HCT116 (cell line): ENCODE measurements around the gene HECW1.

ENCODE experiments used
- EZH2 ChIP-seq: fragments of 200-600 bp; sonication (generic); IDR thresholded peaks from 2 replicates; pipeline ENCODE4 v1.6.1; 2017; ENCODE audit warnings: antibody characterized with exemption, mixed run types
- EZH2phosphoT487 ChIP-seq: fragments of 200-600 bp; IDR thresholded peaks from 2 replicates; pipeline ENCODE4 v1.6.1; 2018; ENCODE audit warnings: antibody characterized with exemption, borderline replicate concordance
- MAX ChIP-seq: IDR thresholded peaks from 2 replicates; pipeline ENCODE4 v1.6.1; 2012
- POLR2A ChIP-seq: IDR thresholded peaks from 2 replicates; pipeline ENCODE4 v1.7.0; 2011; ENCODE audit warnings: borderline replicate concordance; ENCODE audit not compliant: insufficient read depth, insufficient read length; ENCODE audit errors: extremely low read depth
- POLR2AphosphoS5 ChIP-seq: IDR thresholded peaks from 2 replicates; pipeline ENCODE4 v1.6.1; 2011; ENCODE audit warnings: mild to moderate bottlenecking, low read depth, low read length, moderate library complexity
- REST ChIP-seq: IDR thresholded peaks from 2 replicates; pipeline ENCODE4 v1.6.1; 2012; ENCODE audit warnings: low read depth
- SRF ChIP-seq: IDR thresholded peaks from 2 replicates; pipeline ENCODE4 v1.6.1; 2012; ENCODE audit warnings: low read depth
- TCF7L2 ChIP-seq: IDR thresholded peaks from 2 replicates; pipeline ENCODE4 v1.7.0; 2011; ENCODE audit warnings: borderline replicate concordance, inconsistent platforms; ENCODE audit not compliant: insufficient read depth, insufficient read length; ENCODE audit errors: extremely low read depth
- YY1 ChIP-seq: IDR thresholded peaks from 2 replicates; pipeline ENCODE4 v1.6.1; 2011; ENCODE audit warnings: low read length, low read depth, moderate library complexity, mild to moderate bottlenecking; ENCODE audit not compliant: insufficient replicate concordance; ENCODE audit errors: extremely low read depth
- ZFX ChIP-seq: fragments of 450-650 bp; IDR thresholded peaks from 2 replicates; pipeline ENCODE4 v1.6.1; 2017
- TF ChIP-seq, protein P1 (sequence below), 3 experiments: fragments of 200-600 bp in 1 of 3; sonication (generic) in 1 of 3; IDR thresholded peaks in 2 of 3; conservative IDR thresholded peaks in 1 of 3; 2 replicates each; pipeline ENCODE4 v1.5.1; 2012 to 2017; ENCODE audit warnings: low read depth in 2 of 3, low read length in 2 of 3, antibody characterized with exemption in 1 of 3, borderline replicate concordance in 1 of 3, control low read depth in 1 of 3, mild to moderate bottlenecking in 1 of 3, mixed read lengths in 1 of 3, mixed run types in 1 of 3, moderate library complexity in 1 of 3; ENCODE audit not compliant: insufficient read depth in 1 of 3

DNA sequence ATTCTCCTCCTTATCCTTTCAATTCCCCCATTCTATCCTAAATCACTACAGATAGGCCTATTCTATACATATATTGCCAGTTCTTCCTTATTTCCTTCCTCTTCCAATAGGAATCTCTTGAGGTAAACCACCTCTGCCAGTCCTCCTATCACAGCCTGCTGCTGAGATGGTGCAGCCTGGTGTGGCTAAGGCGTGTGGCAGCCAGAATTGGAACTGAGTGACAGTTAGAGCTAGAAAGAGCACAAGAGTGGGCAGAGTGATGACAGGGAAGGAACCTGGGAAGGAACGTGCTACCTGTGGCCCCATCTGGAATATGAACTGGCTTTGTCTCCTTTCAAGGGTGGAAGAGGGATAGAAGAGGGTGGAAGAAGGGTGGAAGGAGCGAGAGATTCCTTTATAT lies 187.7 kb downstream of the HECW1 start:
- TF ChIP-seq, protein P1, sequence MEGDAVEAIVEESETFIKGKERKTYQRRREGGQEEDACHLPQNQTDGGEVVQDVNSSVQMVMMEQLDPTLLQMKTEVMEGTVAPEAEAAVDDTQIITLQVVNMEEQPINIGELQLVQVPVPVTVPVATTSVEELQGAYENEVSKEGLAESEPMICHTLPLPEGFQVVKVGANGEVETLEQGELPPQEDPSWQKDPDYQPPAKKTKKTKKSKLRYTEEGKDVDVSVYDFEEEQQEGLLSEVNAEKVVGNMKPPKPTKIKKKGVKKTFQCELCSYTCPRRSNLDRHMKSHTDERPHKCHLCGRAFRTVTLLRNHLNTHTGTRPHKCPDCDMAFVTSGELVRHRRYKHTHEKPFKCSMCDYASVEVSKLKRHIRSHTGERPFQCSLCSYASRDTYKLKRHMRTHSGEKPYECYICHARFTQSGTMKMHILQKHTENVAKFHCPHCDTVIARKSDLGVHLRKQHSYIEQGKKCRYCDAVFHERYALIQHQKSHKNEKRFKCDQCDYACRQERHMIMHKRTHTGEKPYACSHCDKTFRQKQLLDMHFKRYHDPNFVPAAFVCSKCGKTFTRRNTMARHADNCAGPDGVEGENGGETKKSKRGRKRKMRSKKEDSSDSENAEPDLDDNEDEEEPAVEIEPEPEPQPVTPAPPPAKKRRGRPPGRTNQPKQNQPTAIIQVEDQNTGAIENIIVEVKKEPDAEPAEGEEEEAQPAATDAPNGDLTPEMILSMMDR (IDR thresholded peaks at IDR 0.05 in 2 of 3, conservative IDR thresholded peaks at IDR 0.05 in 1 of 3; ENCODE audit: borderline replicate concordance in 1 of 3, insufficient read depth in 1 of 3, low read depth in 2 of 3, low read length in 2 of 3) = no peak
- TF ChIP-seq TCF7L2 = no peak
- no peak for TF ChIP-seq YY1
- no peak for TF ChIP-seq ZFX
- TF ChIP-seq MAX = no peak
- TF ChIP-seq POLR2AphosphoS5 = no peak
- TF ChIP-seq POLR2A = no peak
- TF ChIP-seq EZH2phosphoT487 = no peak
- TF ChIP-seq EZH2 = no peak
- no peak for TF ChIP-seq REST
- TF ChIP-seq SRF = no peak
